Tibial nerve (tissue), 4 donors: Measurements from ENCODE around the gene GRK1.

Source experiments
- EP300 ChIP-seq, 2 donors: sonication (generic); formaldehyde crosslinking; IDR thresholded peaks; one replicate each; pipeline ENCODE4 v1.6.1; 2017; ENCODE audit warnings: antibody characterized with exemption in 2 of 2, mild to moderate bottlenecking in 1 of 2
- POLR2A ChIP-seq, 2 donors: fragments of 450-650 bp; IDR thresholded peaks; one replicate each; pipeline ENCODE4 v1.6.1; 2017; ENCODE audit warnings: antibody characterized with exemption in 2 of 2, mild to moderate bottlenecking in 2 of 2, moderate library complexity in 2 of 2
- TF ChIP-seq, protein P1 (sequence below), 5 experiments: fragments of 200-600 bp in 3 of 5; fragments of 450-650 bp in 2 of 5; sonication (generic) in 3 of 5; IDR thresholded peaks; one replicate each; pipeline ENCODE4 v1.5.1; 2016 to 2019; ENCODE audit warnings: antibody characterized with exemption in 5 of 5, mild to moderate bottlenecking in 3 of 5, moderate library complexity in 2 of 5

DNA sequence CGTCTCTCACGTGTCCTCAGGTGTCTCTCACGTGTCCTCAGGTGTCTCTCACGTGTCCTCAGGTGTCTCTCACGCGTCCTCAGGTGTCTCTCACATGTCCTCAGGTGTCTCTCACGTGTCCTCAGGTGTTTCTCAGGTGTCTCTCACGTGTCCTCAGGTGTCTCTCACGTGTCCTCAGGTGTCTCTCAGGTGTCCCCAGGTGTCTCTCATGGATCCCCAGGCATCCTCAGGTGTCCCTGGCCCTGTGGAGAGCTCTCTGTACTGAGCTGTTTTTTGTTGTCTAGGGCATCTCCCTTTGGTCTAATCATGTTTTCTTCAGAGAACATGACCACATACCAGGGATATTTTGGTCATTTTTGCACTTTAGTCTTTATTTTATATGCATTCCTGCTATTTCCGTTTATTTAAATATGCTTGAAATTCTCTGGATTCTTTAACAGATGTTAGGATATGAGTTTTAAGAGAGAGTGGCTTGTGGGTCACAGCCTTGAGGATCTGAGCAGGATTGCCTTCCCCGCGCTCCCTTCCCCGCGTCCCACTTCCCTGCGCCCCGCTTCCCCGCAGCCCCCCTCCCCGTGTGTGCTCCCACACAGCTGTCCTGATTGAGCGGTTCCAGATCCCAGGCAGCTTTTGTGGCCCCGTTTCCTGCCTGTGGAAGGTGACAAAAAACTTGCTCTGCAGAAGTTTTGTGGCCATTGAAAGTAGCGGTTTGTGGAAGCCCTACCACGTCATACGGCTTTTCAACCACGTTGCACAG is 40.9 kb upstream of the GRK1 start:
- TF ChIP-seq, protein P1, sequence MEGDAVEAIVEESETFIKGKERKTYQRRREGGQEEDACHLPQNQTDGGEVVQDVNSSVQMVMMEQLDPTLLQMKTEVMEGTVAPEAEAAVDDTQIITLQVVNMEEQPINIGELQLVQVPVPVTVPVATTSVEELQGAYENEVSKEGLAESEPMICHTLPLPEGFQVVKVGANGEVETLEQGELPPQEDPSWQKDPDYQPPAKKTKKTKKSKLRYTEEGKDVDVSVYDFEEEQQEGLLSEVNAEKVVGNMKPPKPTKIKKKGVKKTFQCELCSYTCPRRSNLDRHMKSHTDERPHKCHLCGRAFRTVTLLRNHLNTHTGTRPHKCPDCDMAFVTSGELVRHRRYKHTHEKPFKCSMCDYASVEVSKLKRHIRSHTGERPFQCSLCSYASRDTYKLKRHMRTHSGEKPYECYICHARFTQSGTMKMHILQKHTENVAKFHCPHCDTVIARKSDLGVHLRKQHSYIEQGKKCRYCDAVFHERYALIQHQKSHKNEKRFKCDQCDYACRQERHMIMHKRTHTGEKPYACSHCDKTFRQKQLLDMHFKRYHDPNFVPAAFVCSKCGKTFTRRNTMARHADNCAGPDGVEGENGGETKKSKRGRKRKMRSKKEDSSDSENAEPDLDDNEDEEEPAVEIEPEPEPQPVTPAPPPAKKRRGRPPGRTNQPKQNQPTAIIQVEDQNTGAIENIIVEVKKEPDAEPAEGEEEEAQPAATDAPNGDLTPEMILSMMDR (IDR thresholded peaks at IDR 0.05) = no peak
- TF ChIP-seq POLR2A (IDR thresholded peaks at IDR 0.05) (no peak), EP300 (IDR thresholded peaks at IDR 0.05) (no peak)
